Brain microvascular endothelial cell (primary cell): ENCODE data around the gene CDHR1.
A peak's percentile ranks its signal among the peaks of the same experiment; 100 is the strongest.

ENCODE experiments used
- DNase-seq: peaks from one replicate; pipeline ENCODE4 v3.0.0-alpha.2; 2020
- H3K27ac ChIP-seq: fragments of 250-450 bp; sonication (Bioruptor Pico); 2 replicates; pipeline ENCODE4 v1.5.1; 2020; ENCODE audit warnings: mild to moderate bottlenecking, moderate library complexity
- H3K27me3 ChIP-seq: fragments of 250-450 bp; sonication (Bioruptor Pico); replicated peaks from 2 replicates; pipeline ENCODE4 v1.5.1; 2020; ENCODE audit warnings: mild to moderate bottlenecking
- H3K36me3 ChIP-seq: fragments of 250-450 bp; sonication (Bioruptor Pico); replicated peaks from 2 replicates; pipeline ENCODE4 v1.5.1; 2020; ENCODE audit warnings: mild to moderate bottlenecking
- H3K4me3 ChIP-seq: 2 replicates; pipeline ENCODE4 v1.5.1; 2011; ENCODE audit warnings: low read depth, mild to moderate bottlenecking, control low read depth, low read length, moderate library complexity
- CTCF ChIP-seq: IDR thresholded peaks from 2 replicates; pipeline ENCODE4 v1.5.1; 2011; ENCODE audit warnings: low read depth, mild to moderate bottlenecking, moderate library complexity, low read length, control low read depth, inconsistent platforms; ENCODE audit errors: missing control alignments
- in situ Hi-C: cut with HindIII; loops from 2 replicates; pipeline ENCODE4 v1.10.0; 2017; ENCODE audit warnings: low sequenced_read_pairs, low pct_ligation_motif_present

CDHR1 gene

GRCh38 chr10:84258034-84258695, 63.8 kb downstream of the CDHR1 start:
- no peak overlapping the region for H3K27ac ChIP-seq
- H3K27me3 ChIP-seq: no peaks in the 10 kb centered on the region
- DNase-seq: no peak
- in situ Hi-C loops: loop anchor here (25.0 kb wide), 1 partner anchor 279 kb away; no protein-coding TSS in a partner anchor
- no peaks in the 10 kb centered on the region for H3K36me3 ChIP-seq
- no peak overlapping the region for H3K4me3 ChIP-seq
- TF ChIP-seq CTCF: no peak

- in situ Hi-C loops: loop anchor here (25.0 kb wide), 1 partner anchor 276 kb away; no protein-coding TSS in a partner anchor
Observed at GRCh38 chr10:84261236-84261915, 67.0 kb downstream of the CDHR1 start.

GRCh38 chr10:84262190-84262956, 68.0 kb downstream of the CDHR1 start:
- no peak overlapping the region for H3K27ac ChIP-seq
- in situ Hi-C loops: loop anchor here (25.0 kb wide), 1 partner anchor 275 kb away; no protein-coding TSS in a partner anchor

More at GRCh38 chr10:84261236-84261915, 67.0 kb downstream of the CDHR1 start:
- no peaks in the 10 kb centered on the region for H3K36me3 ChIP-seq
- no peak for TF ChIP-seq CTCF
- DNase-seq: no peak
- no peak overlapping the region for H3K4me3 ChIP-seq
- H3K27ac ChIP-seq: no peak overlapping the region
- no peaks in the 10 kb centered on the region for H3K27me3 ChIP-seq

GRCh38 chr10:84263716-84264115, 69.4 kb downstream of the CDHR1 start:
- in situ Hi-C loops: loop anchor here (25.0 kb wide), 1 partner anchor 274 kb away; no protein-coding TSS in a partner anchor
- H3K27me3 ChIP-seq: no peaks in the 10 kb centered on the region
- H3K27ac ChIP-seq: no peak overlapping the region
- no peak for DNase-seq
- no peak for TF ChIP-seq CTCF
- no peaks in the 10 kb centered on the region for H3K36me3 ChIP-seq
- H3K4me3 ChIP-seq: no peak overlapping the region

More at GRCh38 chr10:84262190-84262956, 68.0 kb downstream of the CDHR1 start:
- no peak for DNase-seq
- no peaks in the 10 kb centered on the region for H3K36me3 ChIP-seq
- H3K4me3 ChIP-seq: no peak overlapping the region
- no peak for TF ChIP-seq CTCF
- H3K27me3 ChIP-seq: no peaks in the 10 kb centered on the region

- DNase-seq: peak; percentile 71
Observed at GRCh38 chr10:84264611-84265141, 70.3 kb downstream of the CDHR1 start.

More at GRCh38 chr10:84264611-84265141, 70.3 kb downstream of the CDHR1 start:
- Histone ChIP-seq H3K27me3 (no peaks in the 10 kb centered on the region), H3K27ac (no peak overlapping the region), H3K36me3 (no peaks in the 10 kb centered on the region), H3K4me3 (no peak overlapping the region)
- TF ChIP-seq CTCF: peak; percentile 97
- in situ Hi-C loops: loop anchor here (25.0 kb wide), 1 partner anchor 273 kb away; no protein-coding TSS in a partner anchor
